ENCODE measurements around the gene PRMT1.
A peak's percentile ranks its signal among the peaks of the same experiment; 100 is the strongest.
"Not testable (repeated sequence)": the region's sequence is repeated elsewhere in the genome, so short reads cannot be mapped to it uniquely, and the experiment has no call there.

The PRMT1 gene

GRCh38 chr19:49689133-49690078 is 12.3 kb downstream of the PRMT1 start, which contains the start of gene ADM5:
TSS of gene ADM5 (plus strand) at chr19:49689594. CDS start at chr19:49689838, 244 bp downstream.
- DNase-seq = peak; percentile 65

GRCh38 chr19:49690079-49690655 is 13.1 kb downstream of the PRMT1 start:
- DNase-seq = no peak

GRCh38 chr19:49690656-49691242 is 13.7 kb downstream of the PRMT1 start, which contains the start of gene CPT1C:
TSS of gene CPT1C (plus strand) at chr19:49691116. CDS start at chr19:49692253, 1,137 bp downstream.
- DNase-seq = peak; percentile 95

- peak; percentile 95 for DNase-seq
Measured at GRCh38 chr19:49691243-49692146, 14.4 kb downstream of the PRMT1 start.

- DNase-seq = no peak
Measured at GRCh38 chr19:49692147-49692506, 15.1 kb downstream of the PRMT1 start.

- no peak for DNase-seq
Measured at GRCh38 chr19:49696115-49696514, 19.0 kb downstream of the PRMT1 start.

GRCh38 chr19:49696865-49697264 is 19.8 kb downstream of the PRMT1 start:
- no peak for DNase-seq

- DNase-seq = no peak
Measured at GRCh38 chr19:49699364-49699763, 22.3 kb downstream of the PRMT1 start.

GRCh38 chr19:49700563-49700962 is 23.5 kb downstream of the PRMT1 start:
- DNase-seq = no peak

- no peak for DNase-seq
Measured at GRCh38 chr19:49701271-49701786, 24.3 kb downstream of the PRMT1 start.

GRCh38 chr19:49704888-49705642 is 28.0 kb downstream of the PRMT1 start:
- DNase-seq = no peak

- no peak for DNase-seq
Measured at GRCh38 chr19:49705919-49706318, 28.8 kb downstream of the PRMT1 start.

- DNase-seq = no peak
Measured at GRCh38 chr19:49710372-49710951, 33.4 kb downstream of the PRMT1 start.

GRCh38 chr19:49712397-49712859 is 35.4 kb downstream of the PRMT1 start:
- no peak for DNase-seq

- no peak for DNase-seq
Measured at GRCh38 chr19:49713236-49713845, 36.3 kb downstream of the PRMT1 start.

- no peak for DNase-seq
Measured at GRCh38 chr19:49716154-49716553, 39.1 kb downstream of the PRMT1 start.

GRCh38 chr19:49718511-49718910 is 41.4 kb downstream of the PRMT1 start:
- peak; percentile 34 for DNase-seq

GRCh38 chr19:49718991-49719390 is 41.9 kb downstream of the PRMT1 start:
- no peak for DNase-seq

GRCh38 chr19:49719420-49719819 is 42.3 kb downstream of the PRMT1 start:
- not testable (repeated sequence) for DNase-seq

- peak; percentile 18 for DNase-seq
Measured at GRCh38 chr19:49727217-49728030, 50.4 kb downstream of the PRMT1 start.
